HepG2 (cell line): ENCODE results near the gene CAPS2.

Experiments used
- BATF2 ChIP-seq: sonication (generic); formaldehyde crosslinking; IDR thresholded peaks from 2 replicates; pipeline ENCODE4 v1.8.0; 2022; ENCODE audit warnings: mild to moderate bottlenecking, missing genetic modification reagents, moderate library complexity
- ZZZ3 ChIP-seq: sonication (generic); formaldehyde crosslinking; IDR thresholded peaks from 2 replicates; pipeline ENCODE4 v1.4.0; 2020; ENCODE audit warnings: missing genetic modification reagents, mild to moderate bottlenecking, borderline replicate concordance

GRCh38 chr12:75329918-75330826 lies at the start of gene CAPS2:
- TF ChIP-seq ZZZ3 (CRISPR knock-in tag) (no peak), BATF2 (CRISPR knock-in tag) (no peak)
